HCT116 (cell line): ENCODE results near the gene RRAS2.

Experiments
- CTCF ChIP-seq, 3 experiments: fragments of 200-600 bp in 1 of 3; sonication (generic) in 1 of 3; IDR thresholded peaks in 2 of 3; conservative IDR thresholded peaks in 1 of 3; 2 replicates each; pipeline ENCODE4 v1.5.1; 2012 to 2017; ENCODE audit warnings: low read depth in 2 of 3, low read length in 2 of 3, antibody characterized with exemption in 1 of 3, borderline replicate concordance in 1 of 3, control low read depth in 1 of 3, mild to moderate bottlenecking in 1 of 3, mixed read lengths in 1 of 3, mixed run types in 1 of 3, moderate library complexity in 1 of 3; ENCODE audit not compliant: insufficient read depth in 1 of 3
- EZH2 ChIP-seq: fragments of 200-600 bp; sonication (generic); IDR thresholded peaks from 2 replicates; pipeline ENCODE4 v1.6.1; 2017; ENCODE audit warnings: antibody characterized with exemption, mixed run types
- POLR2A ChIP-seq: IDR thresholded peaks from 2 replicates; pipeline ENCODE4 v1.7.0; 2011; ENCODE audit warnings: borderline replicate concordance; ENCODE audit not compliant: insufficient read depth, insufficient read length; ENCODE audit errors: extremely low read depth
- POLR2AphosphoS5 ChIP-seq: IDR thresholded peaks from 2 replicates; pipeline ENCODE4 v1.6.1; 2011; ENCODE audit warnings: mild to moderate bottlenecking, low read depth, low read length, moderate library complexity
- RAD21 ChIP-seq: IDR thresholded peaks from 2 replicates; pipeline ENCODE4 v1.6.1; 2012; ENCODE audit warnings: low read depth, mild to moderate bottlenecking
- REST ChIP-seq: IDR thresholded peaks from 2 replicates; pipeline ENCODE4 v1.6.1; 2012; ENCODE audit warnings: low read depth
- SIN3A ChIP-seq: IDR thresholded peaks from 2 replicates; pipeline ENCODE4 v1.6.1; 2012; ENCODE audit warnings: low read depth
- SRF ChIP-seq: IDR thresholded peaks from 2 replicates; pipeline ENCODE4 v1.6.1; 2012; ENCODE audit warnings: low read depth
- TF ChIP-seq, protein P1 (sequence below): IDR thresholded peaks from 2 replicates; pipeline ENCODE4 v1.6.1; 2012

DNA sequence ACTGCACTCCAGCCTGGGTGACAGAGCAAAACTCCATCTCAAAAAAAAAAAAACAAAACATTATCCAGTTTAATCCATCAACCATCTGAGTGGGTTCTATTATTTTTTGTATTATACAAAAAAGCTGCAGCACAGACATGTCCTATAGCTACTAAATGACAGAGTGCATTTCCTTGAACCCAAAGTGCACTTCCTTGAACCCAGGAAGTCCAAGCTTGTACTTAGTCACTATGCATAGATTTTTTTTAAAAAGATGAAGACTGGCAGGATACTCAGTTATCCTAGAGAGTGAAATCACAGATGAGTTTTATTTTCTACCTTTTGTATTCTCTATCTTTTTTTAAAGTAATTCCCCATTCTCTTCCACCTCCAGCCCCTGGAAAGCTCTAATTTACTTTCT, 8.0 kb upstream of the RRAS2 start:
- no peak for TF ChIP-seq REST
- no peak for TF ChIP-seq POLR2A
- TF ChIP-seq CTCF (IDR thresholded peaks at IDR 0.05 in 2 of 3, conservative IDR thresholded peaks at IDR 0.05 in 1 of 3; ENCODE audit: borderline replicate concordance in 1 of 3, insufficient read depth in 1 of 3, low read depth in 2 of 3, low read length in 2 of 3), result no peak
- TF ChIP-seq, protein P1, sequence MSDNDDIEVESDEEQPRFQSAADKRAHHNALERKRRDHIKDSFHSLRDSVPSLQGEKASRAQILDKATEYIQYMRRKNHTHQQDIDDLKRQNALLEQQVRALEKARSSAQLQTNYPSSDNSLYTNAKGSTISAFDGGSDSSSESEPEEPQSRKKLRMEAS, result no peak
- no peak for TF ChIP-seq POLR2AphosphoS5
- TF ChIP-seq SIN3A, result no peak
- TF ChIP-seq EZH2, result no peak
- TF ChIP-seq RAD21, result no peak
- no peak for TF ChIP-seq SRF
